Astrocyte (in vitro differentiated cells and primary cell): Measurements from ENCODE around the gene PRKAR1A. TPM values are rescaled to one million over a fixed set of nuclear protein-coding genes. Genes with fewer than 3 reads are reported as not detected.

Experiments used
- DNase-seq: peaks from one replicate; pipeline ENCODE4 v3.0.0-alpha.2; 2010; ENCODE audit warnings: low read depth
- FAIRE-seq: peaks from 2 replicates; lab custom pipeline; 2011; peaks lifted over from hg19 to GRCh38; lab: Jason Lieb, UNC
- H2AFZ ChIP-seq: 2 replicates; pipeline ENCODE4 v1.6.0; 2012; ENCODE audit warnings: low read depth, low read length, inconsistent platforms
- H3K27ac ChIP-seq: 2 replicates; pipeline ENCODE4 v1.5.1; 2011; ENCODE audit warnings: low read depth, low read length, inconsistent platforms
- H3K27me3 ChIP-seq: 2 replicates; pipeline ENCODE4 v1.6.0; 2011; ENCODE audit warnings: low read length, inconsistent platforms; ENCODE audit not compliant: insufficient read depth
- H3K36me3 ChIP-seq: 2 replicates; pipeline ENCODE4 v1.5.1; 2011; ENCODE audit warnings: low read length, inconsistent platforms; ENCODE audit not compliant: insufficient read depth
- H3K4me1 ChIP-seq: 2 replicates; pipeline ENCODE4 v1.5.1; 2011; ENCODE audit warnings: low read length, inconsistent platforms; ENCODE audit not compliant: insufficient read depth
- H3K4me2 ChIP-seq: 2 replicates; pipeline ENCODE4 v1.6.0; 2012; ENCODE audit warnings: low read length, inconsistent platforms
- H3K4me3 ChIP-seq: 2 replicates; pipeline ENCODE4 v1.5.1; 2011; ENCODE audit warnings: low read depth, mild to moderate bottlenecking, low read length, inconsistent platforms; ENCODE audit not compliant: insufficient read depth
- H3K79me2 ChIP-seq: 2 replicates; pipeline ENCODE4 v1.6.0; 2012; ENCODE audit warnings: mild to moderate bottlenecking, low read length, inconsistent platforms; ENCODE audit not compliant: insufficient read depth
- H3K9ac ChIP-seq: 2 replicates; pipeline ENCODE4 v1.6.0; 2012; ENCODE audit warnings: mild to moderate bottlenecking, low read length, inconsistent platforms
- H3K9me3 ChIP-seq: 2 replicates; pipeline ENCODE4 v1.5.1; 2012; ENCODE audit warnings: low read depth, mild to moderate bottlenecking, low read length, inconsistent platforms; ENCODE audit not compliant: insufficient read depth
- H4K20me1 ChIP-seq: 2 replicates; pipeline ENCODE4 v1.6.0; 2012; ENCODE audit warnings: low read length, inconsistent platforms; ENCODE audit not compliant: insufficient read depth
- H3K27ac Mint-ChIP-seq: one replicate; pipeline ENCODE4 v1.8.0; 2021; ENCODE audit warnings: mild to moderate bottlenecking, mixed read lengths; ENCODE audit not compliant: unreplicated experiment
- H3K27me3 Mint-ChIP-seq: one replicate; pipeline ENCODE4 v1.8.0; 2021; ENCODE audit warnings: low read depth, mixed read lengths; ENCODE audit not compliant: unreplicated experiment
- H3K36me3 Mint-ChIP-seq: one replicate; pipeline ENCODE4 v1.8.0; 2021; ENCODE audit warnings: low read depth, mixed read lengths; ENCODE audit not compliant: unreplicated experiment
- H3K4me1 Mint-ChIP-seq: one replicate; pipeline ENCODE4 v1.8.0; 2021; ENCODE audit warnings: low read depth, mixed read lengths; ENCODE audit not compliant: unreplicated experiment
- H3K4me3 Mint-ChIP-seq: one replicate; pipeline ENCODE4 v1.8.0; 2021; ENCODE audit warnings: mild to moderate bottlenecking, moderate library complexity, mixed read lengths; ENCODE audit not compliant: unreplicated experiment
- H3K9me3 Mint-ChIP-seq: one replicate; pipeline ENCODE4 v1.8.0; 2021; ENCODE audit warnings: mild to moderate bottlenecking, mixed read lengths; ENCODE audit not compliant: unreplicated experiment
- EZH2 ChIP-seq: IDR thresholded peaks from 2 replicates; pipeline ENCODE4 v1.6.1; 2012; ENCODE audit warnings: mild to moderate bottlenecking, low read length, inconsistent platforms; ENCODE audit not compliant: insufficient read depth
- total RNA-seq: library from RNA; stranded (reverse); gene quantifications from 2 replicates; pipeline ENCODE4 v1.2.1, GENCODE V29; 2021
- TF ChIP-seq, protein P1 (sequence below): IDR thresholded peaks from 2 replicates; pipeline ENCODE4 v1.5.1; 2011; ENCODE audit warnings: low read depth, mild to moderate bottlenecking, inconsistent platforms, low read length, moderate library complexity; ENCODE audit not compliant: insufficient read depth

Gene PRKAR1A
- total RNA-seq, 1 donor from 2014 or later, result 235 TPM

DNA sequence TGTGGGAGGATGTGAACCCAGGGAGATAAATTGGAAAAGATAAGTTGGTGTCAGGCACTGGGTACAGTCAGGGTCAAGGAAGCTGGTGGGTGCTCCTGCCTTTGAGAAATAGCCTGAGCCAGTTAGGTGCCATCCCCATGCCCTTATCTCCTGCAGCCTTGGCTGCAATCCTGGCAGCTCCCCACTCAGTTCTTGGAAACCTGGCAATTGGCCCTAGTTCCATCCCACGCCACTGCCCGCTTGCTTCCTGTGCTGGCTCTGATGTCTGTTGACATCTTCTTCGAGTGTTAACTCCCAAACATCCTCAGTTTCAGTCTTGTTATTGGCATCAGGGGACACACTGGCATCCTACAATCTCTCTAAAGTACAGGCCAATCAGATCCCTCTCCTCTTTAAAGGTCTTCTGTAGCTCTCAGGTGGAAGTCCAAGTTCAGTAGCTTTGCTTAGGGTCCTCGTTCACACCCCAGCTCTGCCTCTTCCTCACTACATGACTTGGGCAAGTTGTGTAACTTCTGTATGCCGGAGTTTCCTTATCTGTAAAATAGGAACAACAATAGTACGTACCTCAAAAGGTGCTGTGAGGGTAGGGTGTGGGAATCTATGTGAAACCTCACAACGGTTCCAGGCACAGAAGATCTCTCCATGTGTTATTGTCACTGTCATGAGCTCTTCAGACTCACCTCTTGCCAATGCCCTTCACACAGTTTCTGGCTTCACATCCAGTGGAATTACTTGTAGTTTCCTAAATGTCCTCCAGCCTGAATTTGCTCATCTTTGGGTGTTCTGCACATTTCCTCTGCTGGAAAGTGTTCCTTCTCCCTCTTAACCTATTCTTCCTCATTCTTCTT, 13.5 kb upstream of the PRKAR1A start:
- Mint-ChIP-seq H3K4me1 (no peaks in the 10 kb centered on the region), H3K4me3 (no peak overlapping the region)
- no peak overlapping the region for H2AFZ ChIP-seq

GRCh38 chr17:68499587-68499986, 12.6 kb upstream of the PRKAR1A start:
- Mint-ChIP-seq H3K27me3 (peaks cover 21% of the 10 kb centered on the region), H3K36me3 (no peaks in the 10 kb centered on the region), H3K9me3 (peaks cover 4% of the 10 kb centered on the region), H3K27ac (no peak overlapping the region), H3K4me1 (no peaks in the 10 kb centered on the region), H3K4me3 (no peak overlapping the region)
- Histone ChIP-seq H3K4me1 (no peaks in the 10 kb centered on the region), H4K20me1 (no peaks in the 10 kb centered on the region), H2AFZ (no peak overlapping the region), H3K27ac (no peak overlapping the region), H3K4me2 (no peak overlapping the region), H3K4me3 (no peak overlapping the region), H3K27me3 (peaks cover 13% of the 10 kb centered on the region), H3K79me2 (no peaks in the 10 kb centered on the region), H3K9ac (no peak overlapping the region), H3K9me3 (no peaks in the 10 kb centered on the region), H3K36me3 (no peaks in the 10 kb centered on the region)
- TF ChIP-seq EZH2, result no peak
- TF ChIP-seq, protein P1, sequence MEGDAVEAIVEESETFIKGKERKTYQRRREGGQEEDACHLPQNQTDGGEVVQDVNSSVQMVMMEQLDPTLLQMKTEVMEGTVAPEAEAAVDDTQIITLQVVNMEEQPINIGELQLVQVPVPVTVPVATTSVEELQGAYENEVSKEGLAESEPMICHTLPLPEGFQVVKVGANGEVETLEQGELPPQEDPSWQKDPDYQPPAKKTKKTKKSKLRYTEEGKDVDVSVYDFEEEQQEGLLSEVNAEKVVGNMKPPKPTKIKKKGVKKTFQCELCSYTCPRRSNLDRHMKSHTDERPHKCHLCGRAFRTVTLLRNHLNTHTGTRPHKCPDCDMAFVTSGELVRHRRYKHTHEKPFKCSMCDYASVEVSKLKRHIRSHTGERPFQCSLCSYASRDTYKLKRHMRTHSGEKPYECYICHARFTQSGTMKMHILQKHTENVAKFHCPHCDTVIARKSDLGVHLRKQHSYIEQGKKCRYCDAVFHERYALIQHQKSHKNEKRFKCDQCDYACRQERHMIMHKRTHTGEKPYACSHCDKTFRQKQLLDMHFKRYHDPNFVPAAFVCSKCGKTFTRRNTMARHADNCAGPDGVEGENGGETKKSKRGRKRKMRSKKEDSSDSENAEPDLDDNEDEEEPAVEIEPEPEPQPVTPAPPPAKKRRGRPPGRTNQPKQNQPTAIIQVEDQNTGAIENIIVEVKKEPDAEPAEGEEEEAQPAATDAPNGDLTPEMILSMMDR, result no peak
- no peak for FAIRE-seq
- DNase-seq, result no peak

More for the DNA sequence above, 13.5 kb upstream of the PRKAR1A start:
- Mint-ChIP-seq H3K27me3 (peaks cover 24% of the 10 kb centered on the region), H3K9me3 (peaks cover 4% of the 10 kb centered on the region), H3K36me3 (no peaks in the 10 kb centered on the region), H3K27ac (no peak overlapping the region)
- H3K9me3 ChIP-seq, result no peaks in the 10 kb centered on the region
- no peaks in the 10 kb centered on the region for H4K20me1 ChIP-seq
- H3K79me2 ChIP-seq, result no peaks in the 10 kb centered on the region
- no peak for TF ChIP-seq EZH2
- H3K27ac ChIP-seq, result no peak overlapping the region
- H3K4me3 ChIP-seq, result no peak overlapping the region
- no peak overlapping the region for H3K4me2 ChIP-seq
- FAIRE-seq (no peak), DNase-seq (no peak)
- H3K27me3 ChIP-seq, result peaks cover 13% of the 10 kb centered on the region
- no peaks in the 10 kb centered on the region for H3K36me3 ChIP-seq
- no peaks in the 10 kb centered on the region for H3K4me1 ChIP-seq
- no peak overlapping the region for H3K9ac ChIP-seq

GRCh38 chr17:68501074-68501473, 11.2 kb upstream of the PRKAR1A start:
- Histone ChIP-seq H3K4me1 (no peaks in the 10 kb centered on the region), H2AFZ (no peak overlapping the region), H3K36me3 (no peaks in the 10 kb centered on the region), H3K27me3 (peaks cover 13% of the 10 kb centered on the region), H3K9ac (no peak overlapping the region), H3K79me2 (no peaks in the 10 kb centered on the region), H3K4me3 (no peak overlapping the region), H3K4me2 (no peak overlapping the region), H4K20me1 (no peaks in the 10 kb centered on the region), H3K27ac (no peak overlapping the region), H3K9me3 (no peaks in the 10 kb centered on the region)
- Mint-ChIP-seq H3K36me3 (no peaks in the 10 kb centered on the region), H3K27me3 (peaks cover 21% of the 10 kb centered on the region), H3K4me1 (no peaks in the 10 kb centered on the region), H3K9me3 (peaks cover 4% of the 10 kb centered on the region), H3K27ac (no peak overlapping the region), H3K4me3 (no peak overlapping the region)
- no peak for TF ChIP-seq EZH2
- TF ChIP-seq, protein P1, result no peak
- DNase-seq, result no peak
- FAIRE-seq, result no peak
